ENCODE data around the gene RNF133. TPM values are rescaled to one million over a fixed set of nuclear protein-coding genes. Genes with fewer than 3 reads are reported as not detected.

Gene RNF133
- total RNA-seq, 1 experiment from 2014 or later, result 0.26 TPM

- peaks cover 4% of the 10 kb centered on the region; the same call in 1 of the 2 replicates for H3K4me1 ChIP-seq (ENCODE audit: insufficient read depth, low read length)
- H3K27ac ChIP-seq (ENCODE audit: low read length), result no peak overlapping the region
- ChIA-PET POLR2A (ENCODE audit: unreplicated experiment) (no interaction called here), CTCF (no interaction called here)
- no peaks in the 10 kb centered on the region for H3K9me3 ChIP-seq (ENCODE audit: low read length)
- peak; percentile 33 for DNase-seq
- no peaks in the 10 kb centered on the region for H4K20me1 ChIP-seq (ENCODE audit: low read length)
- no peak overlapping the region for H2AFZ ChIP-seq (ENCODE audit: low read length)
- no peaks in the 10 kb centered on the region for H3F3A ChIP-seq (ENCODE audit: low read length, unreplicated experiment)
- no peaks in the 10 kb centered on the region for H3K79me2 ChIP-seq (ENCODE audit: low read length)
- TF ChIP-seq EZH2phosphoT487 (IDR thresholded peaks at IDR 0.05; ENCODE audit: borderline replicate concordance, low read length) (no peak), EZH2 (IDR thresholded peaks at IDR 0.05; ENCODE audit: low read length, unreplicated experiment) (no peak)
- TF ChIP-seq, protein P1, sequence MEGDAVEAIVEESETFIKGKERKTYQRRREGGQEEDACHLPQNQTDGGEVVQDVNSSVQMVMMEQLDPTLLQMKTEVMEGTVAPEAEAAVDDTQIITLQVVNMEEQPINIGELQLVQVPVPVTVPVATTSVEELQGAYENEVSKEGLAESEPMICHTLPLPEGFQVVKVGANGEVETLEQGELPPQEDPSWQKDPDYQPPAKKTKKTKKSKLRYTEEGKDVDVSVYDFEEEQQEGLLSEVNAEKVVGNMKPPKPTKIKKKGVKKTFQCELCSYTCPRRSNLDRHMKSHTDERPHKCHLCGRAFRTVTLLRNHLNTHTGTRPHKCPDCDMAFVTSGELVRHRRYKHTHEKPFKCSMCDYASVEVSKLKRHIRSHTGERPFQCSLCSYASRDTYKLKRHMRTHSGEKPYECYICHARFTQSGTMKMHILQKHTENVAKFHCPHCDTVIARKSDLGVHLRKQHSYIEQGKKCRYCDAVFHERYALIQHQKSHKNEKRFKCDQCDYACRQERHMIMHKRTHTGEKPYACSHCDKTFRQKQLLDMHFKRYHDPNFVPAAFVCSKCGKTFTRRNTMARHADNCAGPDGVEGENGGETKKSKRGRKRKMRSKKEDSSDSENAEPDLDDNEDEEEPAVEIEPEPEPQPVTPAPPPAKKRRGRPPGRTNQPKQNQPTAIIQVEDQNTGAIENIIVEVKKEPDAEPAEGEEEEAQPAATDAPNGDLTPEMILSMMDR (conservative IDR thresholded peaks at IDR 0.05; ENCODE audit: low read depth, low read length), result no peak
- no peaks in the 10 kb centered on the region for H3K9me2 ChIP-seq (replicated peaks; ENCODE audit: low read length)
- no peak overlapping the region for H3K4me2 ChIP-seq (ENCODE audit: low read length)
- no peak overlapping the region for H3K4me3 ChIP-seq (ENCODE audit: low read length)
- no peak for ATAC-seq
- no peaks in the 10 kb centered on the region for H3K27me3 ChIP-seq (ENCODE audit: low read length)
- no peak overlapping the region for H3K9ac ChIP-seq (ENCODE audit: low read length)
- intact Hi-C loops (cut with micrococcal nuclease), result no loop called here
- no TSS peak for BruUV-seq (replicated peaks)
- no peaks in the 10 kb centered on the region for H3K36me3 ChIP-seq (ENCODE audit: low read depth, low read length)
These were observed 46.0 kb downstream of the RNF133 start for GRCh38 chr7:122652876-122653275.

GRCh38 chr7:122651451-122651850 is 47.5 kb downstream of the RNF133 start:
- BruUV-seq (replicated peaks), result no TSS peak
- Histone ChIP-seq H3K4me1 (ENCODE audit: insufficient read depth, low read length) (peaks cover 4% of the 10 kb centered on the region; the same call in 1 of the 2 replicates), H3K4me2 (ENCODE audit: low read length) (no peak overlapping the region), H3K27me3 (ENCODE audit: low read length) (no peaks in the 10 kb centered on the region), H3K36me3 (ENCODE audit: low read depth, low read length) (no peaks in the 10 kb centered on the region), H3F3A (ENCODE audit: low read length, unreplicated experiment) (no peaks in the 10 kb centered on the region), H3K27ac (ENCODE audit: low read length) (no peak overlapping the region), H2AFZ (ENCODE audit: low read length) (no peak overlapping the region), H3K79me2 (ENCODE audit: low read length) (no peaks in the 10 kb centered on the region), H4K20me1 (ENCODE audit: low read length) (no peaks in the 10 kb centered on the region), H3K9me2 (replicated peaks; ENCODE audit: low read length) (no peaks in the 10 kb centered on the region), H3K4me3 (ENCODE audit: low read length) (no peak overlapping the region), H3K9ac (ENCODE audit: low read length) (no peak overlapping the region), H3K9me3 (ENCODE audit: low read length) (no peaks in the 10 kb centered on the region)
- CTCF ChIA-PET, result no interaction called here
- intact Hi-C loops (cut with micrococcal nuclease), result no loop called here
- ATAC-seq, result no peak
- TF ChIP-seq, protein P1 (conservative IDR thresholded peaks at IDR 0.05; ENCODE audit: low read depth, low read length), result no peak
- no peak for TF ChIP-seq EZH2 (IDR thresholded peaks at IDR 0.05; ENCODE audit: low read length, unreplicated experiment)
- TF ChIP-seq EZH2phosphoT487 (IDR thresholded peaks at IDR 0.05; ENCODE audit: borderline replicate concordance, low read length), result no peak
- POLR2A ChIA-PET (ENCODE audit: unreplicated experiment), result no interaction called here
- no peak for DNase-seq

Other genes with a start within 250 kb of the RNF133 start
- gene RNF148, start 3.8 kb upstream of the RNF133 start, total RNA-seq (2014; rRNA removed), result 0.52 and 2.0 TPM in 2 replicates
- 7.5 and 9.4 TPM in 2 replicates for gene CADPS2, start 187.3 kb upstream of the RNF133 start, total RNA-seq (2014; rRNA removed)

All from PC-3 (cell line).